Activated B cell treated with CpG ODN at 0.5 μM for 24 hours (primary cell): Measurements from ENCODE around the gene EBF4. TPM values are rescaled to one million over a fixed set of nuclear protein-coding genes. Genes with fewer than 3 reads are reported as not detected.

ENCODE experiments used
- ATAC-seq: fragments of 200-7000 bp; cut with Tn5 transposase; one replicate; pipeline ENCODE4 v1.10.0; 2021; ENCODE audit warnings: low read depth, mild to moderate bottlenecking, moderate library complexity
- CTCF ChIA-PET: fragments of 350-600 bp; sonication (Branson Sonifier 250); formaldehyde crosslinking; loops from one replicate; lab custom pipeline; 2021; ENCODE audit warnings: antibody characterized with exemption; lab: Charles Lee
- POLR2A ChIA-PET: fragments of 350-600 bp; sonication (Branson Sonifier 250); formaldehyde crosslinking; loops from one replicate; lab custom pipeline; 2021; ENCODE audit warnings: antibody characterized with exemption; lab: Charles Lee
- DNase-seq: peaks from one replicate; pipeline ENCODE4 v3.0.0; 2022
- H3K27ac Mint-ChIP-seq: one replicate; pipeline ENCODE4 v1.8.0; 2020; ENCODE audit warnings: mixed read lengths
- H3K27me3 Mint-ChIP-seq: one replicate; pipeline ENCODE4 v1.8.0; 2021; ENCODE audit warnings: mixed read lengths
- H3K36me3 Mint-ChIP-seq: one replicate; pipeline ENCODE4 v1.8.0; 2021; ENCODE audit warnings: low read depth, mixed read lengths
- H3K4me1 Mint-ChIP-seq: one replicate; pipeline ENCODE4 v1.8.0; 2021; ENCODE audit warnings: mixed read lengths
- H3K4me3 Mint-ChIP-seq: one replicate; pipeline ENCODE4 v1.8.0; 2020; ENCODE audit warnings: mild to moderate bottlenecking, mixed read lengths
- H3K9me3 Mint-ChIP-seq: one replicate; pipeline ENCODE4 v1.8.0; 2020; ENCODE audit warnings: mixed read lengths
- intact Hi-C: fragments of 100-400 bp; cut with micrococcal nuclease; formaldehyde crosslinking; loops from one replicate; pipeline ENCODE4 v1.15.1; 2024
- total RNA-seq: library from RNA; stranded (reverse); gene quantifications from 2 replicates; pipeline ENCODE4 v1.2.3, GENCODE V29; 2022
- TF ChIP-seq, protein P1 (sequence below): fragments of 200-600 bp; IDR thresholded peaks from one replicate; pipeline ENCODE4 v1.8.0; 2022; ENCODE audit warnings: antibody characterized with exemption, mild to moderate bottlenecking

Gene EBF4
- total RNA-seq, 1 donor from 2014 or later = 2.4 TPM

DNA sequence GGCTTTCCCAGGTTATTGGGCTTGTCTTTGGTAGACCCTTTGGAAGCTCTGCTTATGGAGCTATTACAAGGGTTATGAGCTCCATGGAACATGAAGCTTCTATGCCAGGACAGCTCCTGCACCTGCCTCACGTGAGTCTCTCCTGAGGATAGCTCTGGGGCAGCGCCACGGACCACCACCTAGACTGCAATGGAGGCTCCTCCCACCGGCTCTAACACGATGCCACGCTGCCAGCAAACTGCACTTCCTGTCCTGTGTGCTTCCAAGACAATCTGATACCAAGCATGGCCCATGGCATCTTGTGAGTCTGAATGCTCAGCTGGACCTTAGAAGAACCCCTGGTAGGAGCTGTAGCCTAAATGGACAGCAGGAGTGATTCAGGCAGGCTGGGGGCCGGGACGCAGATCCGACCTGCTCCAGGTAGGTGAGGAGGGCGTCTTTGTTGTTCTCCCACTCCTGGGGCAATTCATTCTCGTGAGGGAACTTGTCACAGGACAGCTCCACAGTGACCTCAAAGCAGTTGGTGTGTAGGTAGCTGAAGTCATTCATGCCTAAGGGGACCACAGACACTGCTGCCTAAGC, 102.4 kb downstream of the EBF4 start:
- POLR2A ChIA-PET = no interaction called here
- peaks cover 17% of the 10 kb centered on the region for H3K4me1 Mint-ChIP-seq
- H3K9me3 Mint-ChIP-seq = no peaks in the 10 kb centered on the region
- no peak overlapping the region for H3K27ac Mint-ChIP-seq
- no peak for DNase-seq
- H3K27me3 Mint-ChIP-seq = peaks cover 30% of the 10 kb centered on the region
- H3K36me3 Mint-ChIP-seq = no peaks in the 10 kb centered on the region
- intact Hi-C loops = no loop called here
- TF ChIP-seq, protein P1, sequence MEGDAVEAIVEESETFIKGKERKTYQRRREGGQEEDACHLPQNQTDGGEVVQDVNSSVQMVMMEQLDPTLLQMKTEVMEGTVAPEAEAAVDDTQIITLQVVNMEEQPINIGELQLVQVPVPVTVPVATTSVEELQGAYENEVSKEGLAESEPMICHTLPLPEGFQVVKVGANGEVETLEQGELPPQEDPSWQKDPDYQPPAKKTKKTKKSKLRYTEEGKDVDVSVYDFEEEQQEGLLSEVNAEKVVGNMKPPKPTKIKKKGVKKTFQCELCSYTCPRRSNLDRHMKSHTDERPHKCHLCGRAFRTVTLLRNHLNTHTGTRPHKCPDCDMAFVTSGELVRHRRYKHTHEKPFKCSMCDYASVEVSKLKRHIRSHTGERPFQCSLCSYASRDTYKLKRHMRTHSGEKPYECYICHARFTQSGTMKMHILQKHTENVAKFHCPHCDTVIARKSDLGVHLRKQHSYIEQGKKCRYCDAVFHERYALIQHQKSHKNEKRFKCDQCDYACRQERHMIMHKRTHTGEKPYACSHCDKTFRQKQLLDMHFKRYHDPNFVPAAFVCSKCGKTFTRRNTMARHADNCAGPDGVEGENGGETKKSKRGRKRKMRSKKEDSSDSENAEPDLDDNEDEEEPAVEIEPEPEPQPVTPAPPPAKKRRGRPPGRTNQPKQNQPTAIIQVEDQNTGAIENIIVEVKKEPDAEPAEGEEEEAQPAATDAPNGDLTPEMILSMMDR = no peak
- ATAC-seq = no peak
- CTCF ChIA-PET = interaction anchor here (0.5 kb wide), 1 partner anchor 301 kb away, joined by 3 read pairs; no protein-coding TSS in a partner anchor
- H3K4me3 Mint-ChIP-seq = no peak overlapping the region

DNA sequence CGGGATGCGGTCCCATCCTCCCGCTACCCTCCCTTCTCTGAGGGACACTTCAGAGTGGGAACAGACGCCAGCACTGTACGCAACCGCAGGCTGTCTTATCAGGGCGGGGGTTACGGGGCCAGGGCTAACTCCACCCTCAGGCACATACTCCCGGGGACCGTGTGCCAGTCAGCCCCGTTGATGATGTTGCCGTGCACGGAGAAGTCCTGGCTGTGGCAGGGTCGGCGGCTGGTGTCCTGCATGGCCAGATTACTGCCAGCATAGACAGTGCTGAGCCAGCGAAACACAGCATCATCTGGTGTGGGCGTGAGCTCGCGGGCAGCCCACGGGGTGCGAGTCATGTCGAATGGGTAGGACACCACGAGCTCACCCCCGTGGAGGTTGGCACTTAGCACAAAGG, 102.9 kb downstream of the EBF4 start:
- Mint-ChIP-seq H3K4me1 (peaks cover 19% of the 10 kb centered on the region), H3K36me3 (no peaks in the 10 kb centered on the region), H3K27me3 (peaks cover 31% of the 10 kb centered on the region), H3K9me3 (no peaks in the 10 kb centered on the region), H3K27ac (no peak overlapping the region), H3K4me3 (no peak overlapping the region)
- TF ChIP-seq, protein P1 = no peak
- CTCF ChIA-PET = no interaction called here
- POLR2A ChIA-PET = no interaction called here
- ATAC-seq (no peak), DNase-seq (no peak)
- intact Hi-C loops = no loop called here

DNA sequence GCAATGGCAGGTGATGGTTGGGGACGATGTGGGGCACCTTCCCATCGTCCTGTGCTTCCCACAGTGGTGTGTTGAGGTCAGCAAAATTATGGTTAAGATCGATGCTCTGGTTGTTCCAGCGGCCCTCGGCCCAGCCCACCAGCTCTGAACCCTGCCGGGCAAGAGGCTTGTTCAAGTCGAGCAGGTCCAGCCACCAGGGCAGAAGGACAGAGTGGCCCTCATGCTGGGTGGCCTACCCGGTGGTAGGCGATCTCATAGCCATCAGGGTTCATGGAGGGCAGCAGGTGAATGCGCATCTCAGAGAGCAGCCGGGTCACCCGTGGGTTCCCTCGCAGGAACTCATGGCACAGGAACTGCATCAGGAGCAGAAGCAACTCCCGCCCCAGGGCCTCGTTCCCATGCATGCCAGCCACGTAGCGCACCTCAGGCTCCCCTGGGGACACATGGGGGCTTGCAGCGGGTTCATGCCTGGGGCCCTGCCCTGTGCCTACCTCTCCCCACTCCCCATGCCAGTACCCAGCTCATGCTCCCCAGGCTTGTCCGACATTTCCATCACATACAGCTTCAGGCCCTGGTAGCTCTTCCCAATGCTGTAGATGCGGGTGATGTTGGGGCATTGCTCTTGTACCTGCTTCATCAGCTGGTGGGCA, 103.6 kb downstream of the EBF4 start:
- Mint-ChIP-seq H3K4me1 (peaks cover 25% of the 10 kb centered on the region), H3K9me3 (no peaks in the 10 kb centered on the region), H3K4me3 (no peak overlapping the region), H3K27ac (no peak overlapping the region), H3K27me3 (peaks cover 36% of the 10 kb centered on the region), H3K36me3 (no peaks in the 10 kb centered on the region)
- CTCF ChIA-PET = no interaction called here
- TF ChIP-seq, protein P1 = no peak
- ATAC-seq (no peak), DNase-seq (no peak)
- intact Hi-C loops = no loop called here
- POLR2A ChIA-PET = no interaction called here

DNA sequence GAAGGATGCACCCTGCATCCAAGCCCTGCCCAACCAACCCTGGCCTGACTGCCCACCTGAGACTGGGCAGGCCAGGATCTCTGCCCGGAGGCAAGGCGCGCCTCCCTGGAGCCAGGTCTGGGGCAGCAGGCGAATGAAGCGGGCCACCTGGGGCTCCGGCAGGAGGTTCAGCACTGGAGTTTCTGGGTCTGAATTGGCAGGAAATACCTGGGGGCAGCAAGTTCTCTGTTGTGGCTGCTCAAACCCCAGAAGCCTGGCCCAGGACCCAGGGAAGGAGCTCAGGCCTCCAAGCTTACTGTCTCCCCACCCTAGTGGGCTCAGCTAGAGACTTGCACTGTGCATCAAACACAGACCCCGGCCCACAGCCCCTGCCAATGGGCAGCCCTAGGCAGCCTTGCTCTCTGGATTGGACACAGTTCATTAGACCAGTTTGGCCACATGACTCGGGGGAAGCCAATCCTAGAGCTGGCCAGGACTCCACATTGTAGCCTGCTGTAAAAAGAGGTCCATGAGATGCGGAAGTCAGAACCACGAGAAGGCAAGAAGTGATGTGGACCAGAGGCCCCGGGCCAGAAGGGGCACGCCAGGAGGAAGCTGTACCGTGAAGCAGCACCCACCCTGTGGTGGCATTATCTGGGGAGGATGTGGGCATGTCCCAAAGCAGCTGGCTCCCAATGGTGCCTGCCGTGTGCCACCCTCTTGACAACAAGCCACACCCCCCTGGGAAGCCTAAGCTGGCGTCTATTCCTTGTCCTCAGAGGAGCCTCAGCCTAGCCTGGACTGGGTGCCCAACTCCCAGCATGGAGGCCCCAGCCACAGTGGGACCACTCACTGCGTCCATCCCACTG, 104.8 kb downstream of the EBF4 start:
- TF ChIP-seq, protein P1 = no peak
- Mint-ChIP-seq H3K4me1 (peaks cover 31% of the 10 kb centered on the region), H3K27me3 (peaks cover 39% of the 10 kb centered on the region), H3K27ac (no peak overlapping the region), H3K4me3 (peak overlapping the region; percentile 28), H3K9me3 (no peaks in the 10 kb centered on the region), H3K36me3 (no peaks in the 10 kb centered on the region)
- ATAC-seq = no peak
- ChIA-PET POLR2A (no interaction called here), CTCF (no interaction called here)
- intact Hi-C loops = no loop called here
- no peak for DNase-seq
